ENCODE data around the gene CNTNAP2. TPM values are rescaled to one million over a fixed set of nuclear protein-coding genes. Genes with fewer than 3 reads are reported as not detected.

Gene CNTNAP2
- total and polyA plus RNA-seq, 4 experiments from 2014 or later = 0.19 to 0.50 (median 0.20) TPM; not detected in 1

DNA sequence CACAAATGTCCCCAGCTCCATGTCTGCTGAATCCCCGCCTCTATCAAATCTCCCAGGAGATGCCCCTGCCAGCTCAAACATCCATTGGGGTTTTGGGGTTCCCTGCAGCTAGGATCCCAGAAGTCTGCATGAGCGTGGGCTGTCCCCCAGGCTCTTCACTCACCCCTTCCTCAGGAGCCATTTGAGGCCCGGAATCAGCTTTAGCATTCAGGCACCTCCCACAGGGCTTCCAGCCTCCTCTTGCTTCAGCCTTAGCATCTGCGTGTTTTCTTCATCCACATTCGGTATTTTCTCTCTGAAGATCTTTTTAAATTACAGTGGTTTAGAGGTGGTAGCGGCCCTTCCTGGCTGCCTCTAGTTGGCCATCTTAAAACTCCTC is 1054.4 kb downstream of the CNTNAP2 start:
- Histone ChIP-seq H3K9me3 (ENCODE audit: control insufficient read depth in 1 of 2, low read length in 2 of 2) (no peaks in the 10 kb centered on the region), H3K27me3 (ENCODE audit: insufficient read depth, low read length) (no peaks in the 10 kb centered on the region), H3K36me3 (ENCODE audit: insufficient read depth, low read length) (no peaks in the 10 kb centered on the region), H3K4me3 (ENCODE audit: low read length in 2 of 2) (no peak overlapping the region), H3K27ac (ENCODE audit: low read depth, low read length) (no peak overlapping the region), H3K4me1 (ENCODE audit: insufficient read depth, low read length) (no peaks in the 10 kb centered on the region)
- intact Hi-C loops (cut with micrococcal nuclease) = no loop called here
- ChIA-PET CTCF (ENCODE audit: partially characterized antibody) (no interaction called here), POLR2A (ENCODE audit: partially characterized antibody) (no interaction called here)
- Mint-ChIP-seq H3K36me3 (no peaks in the 10 kb centered on the region), H3K4me3 (no peak overlapping the region), H3K27me3 (no peaks in the 10 kb centered on the region), H3K27ac (no peak overlapping the region), H3K9me3 (peaks cover 0 to 13% (median 1%) of the 10 kb centered on the region in 8 donors), H3K4me1 (no peaks in the 10 kb centered on the region)
- no peak for DNase-seq

DNA sequence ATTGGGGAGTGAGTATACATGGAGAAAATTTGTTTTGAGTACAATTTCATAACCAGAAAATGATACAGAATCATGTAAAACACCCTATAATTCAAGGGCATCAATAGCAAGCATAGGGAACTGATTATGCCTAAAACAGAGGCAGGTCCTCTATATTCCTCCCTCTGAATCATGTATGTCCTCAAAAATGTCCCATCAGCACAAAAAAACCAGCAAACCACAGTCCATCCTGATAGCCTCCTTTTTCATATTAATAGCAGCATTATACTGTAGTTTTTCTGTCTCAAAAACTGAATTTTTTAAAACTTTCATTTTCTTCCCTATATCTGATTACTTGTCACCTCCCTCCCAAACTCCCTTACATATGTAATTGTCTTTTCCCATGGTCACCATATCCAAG is 1057.3 kb downstream of the CNTNAP2 start:
- intact Hi-C loops (cut with micrococcal nuclease) = no loop called here
- POLR2A ChIA-PET (ENCODE audit: partially characterized antibody) = no interaction called here
- H3K27me3 Mint-ChIP-seq = no peaks in the 10 kb centered on the region
- H3K4me3 Mint-ChIP-seq = no peak overlapping the region
- DNase-seq = no peak
- H3K27ac Mint-ChIP-seq = no peak overlapping the region
- Histone ChIP-seq H3K27ac (ENCODE audit: low read depth, low read length) (no peak overlapping the region), H3K9me3 (ENCODE audit: control insufficient read depth in 1 of 2, low read length in 2 of 2) (no peaks in the 10 kb centered on the region), H3K4me1 (ENCODE audit: insufficient read depth, low read length) (no peaks in the 10 kb centered on the region), H3K4me3 (ENCODE audit: low read length in 2 of 2) (no peak overlapping the region), H3K36me3 (ENCODE audit: insufficient read depth, low read length) (no peaks in the 10 kb centered on the region), H3K27me3 (ENCODE audit: insufficient read depth, low read length) (no peaks in the 10 kb centered on the region)
- H3K36me3 Mint-ChIP-seq = no peaks in the 10 kb centered on the region
- H3K9me3 Mint-ChIP-seq = peaks cover 0 to 7% (median under 1%) of the 10 kb centered on the region in 8 donors
- H3K4me1 Mint-ChIP-seq = no peaks in the 10 kb centered on the region
- CTCF ChIA-PET (ENCODE audit: partially characterized antibody) = no interaction called here

DNA sequence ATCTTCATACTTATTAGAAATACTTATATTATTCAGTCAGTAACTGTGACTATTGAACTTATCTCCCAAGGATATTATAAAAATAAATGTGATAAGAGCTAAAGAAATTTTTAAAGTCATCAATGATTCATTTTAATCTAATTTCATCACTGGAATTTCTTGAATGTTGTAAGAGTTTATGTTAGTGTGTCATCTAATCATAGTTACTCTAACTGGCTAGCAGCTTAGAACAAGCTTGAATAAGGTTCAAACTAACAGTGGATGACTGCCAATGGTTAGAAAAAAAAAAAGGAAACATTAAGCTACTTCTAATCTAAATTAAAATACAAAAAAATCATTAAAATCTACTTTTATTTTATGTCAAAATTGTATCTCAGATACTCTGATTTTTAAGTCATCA is 1066.3 kb downstream of the CNTNAP2 start:
- H3K36me3 ChIP-seq (ENCODE audit: insufficient read depth, low read length) = no peaks in the 10 kb centered on the region
- POLR2A ChIA-PET (ENCODE audit: partially characterized antibody) = no interaction called here
- no peaks in the 10 kb centered on the region for H3K27me3 Mint-ChIP-seq
- intact Hi-C loops (cut with micrococcal nuclease) = no loop called here
- CTCF ChIA-PET (ENCODE audit: partially characterized antibody) = no interaction called here
- no peaks in the 10 kb centered on the region for H3K4me1 ChIP-seq (ENCODE audit: insufficient read depth, low read length)
- no peak for DNase-seq
- no peak overlapping the region for H3K4me3 ChIP-seq (ENCODE audit: low read length in 2 of 2)
- H3K4me1 Mint-ChIP-seq = no peaks in the 10 kb centered on the region
- H3K9me3 ChIP-seq (ENCODE audit: control insufficient read depth in 1 of 2, low read length in 2 of 2) = no peaks in the 10 kb centered on the region
- H3K27ac ChIP-seq (ENCODE audit: low read depth, low read length) = no peak overlapping the region
- no peak overlapping the region for H3K27ac Mint-ChIP-seq
- H3K9me3 Mint-ChIP-seq = peaks cover 0 to 21% (median 6%) of the 10 kb centered on the region in 8 donors
- no peaks in the 10 kb centered on the region for H3K27me3 ChIP-seq (ENCODE audit: insufficient read depth, low read length)
- H3K4me3 Mint-ChIP-seq = no peak overlapping the region
- no peaks in the 10 kb centered on the region for H3K36me3 Mint-ChIP-seq

DNA sequence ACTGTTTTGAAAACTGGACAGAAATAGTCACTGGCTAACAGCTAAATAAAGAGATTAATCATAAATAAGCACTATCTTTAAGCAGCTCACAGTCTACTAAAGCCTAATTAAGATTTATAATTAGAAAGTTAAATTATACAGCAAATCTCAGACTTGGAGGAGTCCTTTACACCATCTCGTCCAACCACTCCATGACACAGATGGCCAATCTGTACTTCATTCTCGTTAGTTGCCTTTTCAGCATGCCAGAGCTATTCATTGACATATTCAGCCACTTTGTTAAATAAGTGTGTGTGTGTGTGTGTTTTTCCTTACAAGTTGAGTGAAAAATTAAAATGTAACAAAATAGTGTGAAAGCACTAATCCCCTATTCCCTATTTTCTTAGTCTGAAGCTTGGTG is 1066.7 kb downstream of the CNTNAP2 start:
- Mint-ChIP-seq H3K27me3 (no peaks in the 10 kb centered on the region), H3K27ac (no peak overlapping the region), H3K4me3 (no peak overlapping the region), H3K9me3 (peaks cover 0 to 24% (median 6%) of the 10 kb centered on the region in 8 donors), H3K36me3 (no peaks in the 10 kb centered on the region), H3K4me1 (no peaks in the 10 kb centered on the region)
- H3K27me3 ChIP-seq (ENCODE audit: insufficient read depth, low read length) = no peaks in the 10 kb centered on the region
- POLR2A ChIA-PET (ENCODE audit: partially characterized antibody) = no interaction called here
- no peak for DNase-seq
- no peak overlapping the region for H3K4me3 ChIP-seq (ENCODE audit: low read length in 2 of 2)
- no peaks in the 10 kb centered on the region for H3K4me1 ChIP-seq (ENCODE audit: insufficient read depth, low read length)
- no peaks in the 10 kb centered on the region for H3K9me3 ChIP-seq (ENCODE audit: control insufficient read depth in 1 of 2, low read length in 2 of 2)
- CTCF ChIA-PET (ENCODE audit: partially characterized antibody) = no interaction called here
- no peak overlapping the region for H3K27ac ChIP-seq (ENCODE audit: low read depth, low read length)
- H3K36me3 ChIP-seq (ENCODE audit: insufficient read depth, low read length) = no peaks in the 10 kb centered on the region
- intact Hi-C loops (cut with micrococcal nuclease) = no loop called here

DNA sequence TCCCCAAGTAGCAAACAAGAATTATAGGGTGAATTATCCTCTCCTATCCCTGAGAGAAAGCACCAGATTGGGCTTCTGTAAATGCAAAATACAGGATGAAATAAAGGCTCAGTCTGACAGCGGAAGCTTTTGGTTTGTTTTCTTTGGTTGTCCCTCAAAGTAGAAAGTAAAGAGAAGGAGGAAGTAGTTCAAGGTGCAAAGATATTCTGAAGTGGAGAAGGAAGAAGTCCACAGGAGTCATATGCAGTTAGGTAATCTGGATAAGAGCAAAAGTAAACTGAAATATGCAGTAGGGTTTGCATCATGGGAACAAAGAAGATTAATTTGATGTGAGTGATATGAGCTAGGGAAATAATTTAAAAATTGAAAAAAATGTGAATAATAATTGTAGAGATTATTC is 1071.9 kb downstream of the CNTNAP2 start:
- H3K27me3 ChIP-seq (ENCODE audit: insufficient read depth, low read length) = no peaks in the 10 kb centered on the region
- intact Hi-C loops (cut with micrococcal nuclease) = no loop called here

DNA sequence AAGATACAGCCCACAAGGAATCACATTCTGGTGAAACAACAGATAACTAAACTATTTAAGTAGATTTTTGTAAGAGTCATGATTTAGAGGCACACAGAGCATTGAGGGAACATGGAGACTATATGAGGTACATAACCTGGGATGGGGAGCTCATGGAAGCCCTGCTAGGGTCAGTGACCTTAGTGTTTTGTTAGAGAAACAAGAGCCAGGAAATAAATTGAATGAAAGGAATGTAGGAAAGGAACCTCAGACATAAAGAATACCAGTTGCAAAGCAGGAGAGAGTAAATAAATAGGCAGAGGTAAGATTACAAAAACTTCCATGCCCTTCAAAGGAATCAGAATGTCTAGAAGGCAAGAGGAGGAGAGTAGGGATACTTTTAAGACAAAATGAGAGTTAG is 1076.9 kb downstream of the CNTNAP2 start:
- Mint-ChIP-seq H3K4me1 (no peaks in the 10 kb centered on the region), H3K9me3 (peaks cover 0 to 17% (median 4%) of the 10 kb centered on the region in 8 donors), H3K36me3 (no peaks in the 10 kb centered on the region), H3K27me3 (no peaks in the 10 kb centered on the region), H3K27ac (no peak overlapping the region), H3K4me3 (no peak overlapping the region)
- no peaks in the 10 kb centered on the region for H3K9me3 ChIP-seq (ENCODE audit: control insufficient read depth in 1 of 2, low read length in 2 of 2)
- no peak for DNase-seq
- no peaks in the 10 kb centered on the region for H3K4me1 ChIP-seq (ENCODE audit: insufficient read depth, low read length)
- H3K4me3 ChIP-seq (ENCODE audit: low read length in 2 of 2) = no peak overlapping the region
- intact Hi-C loops (cut with micrococcal nuclease) = no loop called here
- H3K36me3 ChIP-seq (ENCODE audit: insufficient read depth, low read length) = no peaks in the 10 kb centered on the region
- POLR2A ChIA-PET (ENCODE audit: partially characterized antibody) = no interaction called here
- no peaks in the 10 kb centered on the region for H3K27me3 ChIP-seq (ENCODE audit: insufficient read depth, low read length)
- no peak overlapping the region for H3K27ac ChIP-seq (ENCODE audit: low read depth, low read length)
- CTCF ChIA-PET (ENCODE audit: partially characterized antibody) = no interaction called here

More for the DNA sequence above, 1071.9 kb downstream of the CNTNAP2 start:
- ChIA-PET CTCF (ENCODE audit: partially characterized antibody) (no interaction called here), POLR2A (ENCODE audit: partially characterized antibody) (no interaction called here)
- no peaks in the 10 kb centered on the region for H3K36me3 Mint-ChIP-seq
- H3K27ac Mint-ChIP-seq = no peak overlapping the region
- Histone ChIP-seq H3K27ac (ENCODE audit: low read depth, low read length) (no peak overlapping the region), H3K4me3 (ENCODE audit: low read length in 2 of 2) (no peak overlapping the region), H3K9me3 (ENCODE audit: control insufficient read depth in 1 of 2, low read length in 2 of 2) (no peaks in the 10 kb centered on the region), H3K4me1 (ENCODE audit: insufficient read depth, low read length) (no peaks in the 10 kb centered on the region), H3K36me3 (ENCODE audit: insufficient read depth, low read length) (no peaks in the 10 kb centered on the region)
- H3K27me3 Mint-ChIP-seq = no peaks in the 10 kb centered on the region
- no peak overlapping the region for H3K4me3 Mint-ChIP-seq
- H3K4me1 Mint-ChIP-seq = no peaks in the 10 kb centered on the region
- DNase-seq = no peak
- H3K9me3 Mint-ChIP-seq = peaks cover 0 to 27% (median 6%) of the 10 kb centered on the region in 8 donors

DNA sequence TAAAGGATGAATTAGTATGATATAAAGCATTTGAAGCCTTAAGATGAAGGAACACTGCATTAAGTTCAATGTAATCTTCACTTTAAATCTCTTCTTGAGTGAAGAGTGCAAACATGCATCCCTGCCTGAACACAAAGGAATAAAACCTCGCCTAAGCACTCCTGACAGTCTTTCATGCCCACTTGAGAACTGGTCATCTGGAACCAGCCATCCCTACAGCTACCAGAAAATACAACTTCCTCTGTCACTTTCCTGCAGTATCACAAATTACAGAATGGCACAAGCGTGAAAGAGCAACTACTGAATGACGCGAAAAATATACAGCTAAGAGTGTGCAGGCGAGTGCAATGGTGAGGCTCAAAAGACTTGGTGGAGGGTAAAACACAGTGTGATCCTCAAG is 1079.9 kb downstream of the CNTNAP2 start:
- Mint-ChIP-seq H3K27me3 (no peaks in the 10 kb centered on the region), H3K4me3 (no peak overlapping the region), H3K36me3 (no peaks in the 10 kb centered on the region), H3K27ac (no peak overlapping the region), H3K9me3 (peaks cover 0 to 21% (median 6%) of the 10 kb centered on the region in 8 donors), H3K4me1 (no peaks in the 10 kb centered on the region)
- no peaks in the 10 kb centered on the region for H3K9me3 ChIP-seq (ENCODE audit: control insufficient read depth in 1 of 2, low read length in 2 of 2)
- H3K27ac ChIP-seq (ENCODE audit: low read depth, low read length) = no peak overlapping the region
- CTCF ChIA-PET (ENCODE audit: partially characterized antibody) = no interaction called here
- no peak overlapping the region for H3K4me3 ChIP-seq (ENCODE audit: low read length in 2 of 2)
- no peaks in the 10 kb centered on the region for H3K4me1 ChIP-seq (ENCODE audit: insufficient read depth, low read length)
- POLR2A ChIA-PET (ENCODE audit: partially characterized antibody) = no interaction called here
- DNase-seq = no peak
- no peaks in the 10 kb centered on the region for H3K27me3 ChIP-seq (ENCODE audit: insufficient read depth, low read length)
- intact Hi-C loops (cut with micrococcal nuclease) = no loop called here
- H3K36me3 ChIP-seq (ENCODE audit: insufficient read depth, low read length) = no peaks in the 10 kb centered on the region

DNA sequence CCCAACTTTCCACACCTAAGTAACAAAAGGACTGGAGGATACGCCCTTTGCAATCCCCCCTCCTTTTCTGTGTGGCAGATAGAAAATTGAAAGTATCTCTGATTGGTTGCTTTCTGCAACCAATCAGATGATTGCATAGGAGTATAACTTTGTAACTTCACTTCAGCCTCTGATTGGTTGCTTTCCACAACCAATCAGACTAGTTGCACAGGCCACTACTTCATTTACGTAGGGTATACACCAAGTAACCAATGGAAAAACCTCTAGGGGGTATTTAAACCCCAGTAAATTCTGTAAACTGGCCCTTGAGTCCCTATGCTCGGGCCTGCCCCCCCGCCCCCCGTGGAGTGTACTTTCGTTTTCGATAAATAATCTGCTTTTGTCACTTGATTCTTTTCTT is 1080.4 kb downstream of the CNTNAP2 start:
- Histone ChIP-seq H3K9me3 (ENCODE audit: control insufficient read depth in 1 of 2, low read length in 2 of 2) (no peaks in the 10 kb centered on the region), H3K36me3 (ENCODE audit: insufficient read depth, low read length) (no peaks in the 10 kb centered on the region), H3K27me3 (ENCODE audit: insufficient read depth, low read length) (no peaks in the 10 kb centered on the region), H3K27ac (ENCODE audit: low read depth, low read length) (no peak overlapping the region), H3K4me1 (ENCODE audit: insufficient read depth, low read length) (no peaks in the 10 kb centered on the region), H3K4me3 (ENCODE audit: low read length in 2 of 2) (no peak overlapping the region)
- ChIA-PET POLR2A (ENCODE audit: partially characterized antibody) (no interaction called here), CTCF (ENCODE audit: partially characterized antibody) (no interaction called here)
- Mint-ChIP-seq H3K27me3 (no peaks in the 10 kb centered on the region), H3K4me1 (no peaks in the 10 kb centered on the region), H3K4me3 (no peak overlapping the region), H3K36me3 (no peaks in the 10 kb centered on the region), H3K9me3 (peaks cover 0 to 19% (median 6%) of the 10 kb centered on the region in 8 donors), H3K27ac (no peak overlapping the region)
- intact Hi-C loops (cut with micrococcal nuclease) = no loop called here
- DNase-seq = no peak
